Esophagus (tissue), 2 donors: ENCODE data around the gene ATG10. TPM values are rescaled to one million over a fixed set of nuclear protein-coding genes. Genes with fewer than 3 reads are reported as not detected.
A peak's percentile ranks its signal among the peaks of the same experiment; 100 is the strongest.

Experiments
- H3K27ac ChIP-seq, 2 donors: one replicate each; pipeline ENCODE4 v1.5.1; 2013; ENCODE audit warnings: low read depth in 2 of 2, mild to moderate bottlenecking in 2 of 2, inconsistent platforms in 1 of 2, low read length in 1 of 2, moderate library complexity in 1 of 2
- H3K27me3 ChIP-seq, 2 donors: one replicate each; pipeline ENCODE4 v1.6.1; 2013; ENCODE audit warnings: low read length in 2 of 2, control low read depth in 1 of 2, mild to moderate bottlenecking in 1 of 2; ENCODE audit not compliant: insufficient read depth in 2 of 2, control insufficient read depth in 1 of 2
- H3K36me3 ChIP-seq, 2 donors: one replicate each; pipeline ENCODE4 v1.6.1; 2013; ENCODE audit warnings: low read length in 1 of 2; ENCODE audit not compliant: control insufficient read depth in 2 of 2, insufficient read depth in 2 of 2
- H3K4me1 ChIP-seq, 2 donors: one replicate each; pipeline ENCODE4 v1.6.1; 2013; ENCODE audit warnings: low read length in 1 of 2; ENCODE audit not compliant: control insufficient read depth in 2 of 2, insufficient read depth in 2 of 2
- H3K4me3 ChIP-seq, 2 donors: one replicate each; pipeline ENCODE4 v1.5.1; 2013; ENCODE audit warnings: low read length in 2 of 2, mild to moderate bottlenecking in 2 of 2, low read depth in 1 of 2, moderate library complexity in 1 of 2
- H3K9me3 ChIP-seq, 2 donors: one replicate each; pipeline ENCODE4 v1.6.1; 2013; ENCODE audit warnings: mild to moderate bottlenecking in 2 of 2, low read depth in 1 of 2, low read length in 1 of 2, moderate library complexity in 1 of 2; ENCODE audit not compliant: control insufficient read depth in 2 of 2, insufficient read depth in 1 of 2
- WGBS, 2 donors: extraction: QIAGEN DNeasy Blood & Tissue Kit; methylation state at CpG; one replicate each; pipeline ENCODE4 v1.1.7; 2013; 5-methylcytosine and 5-hydroxymethylcytosine counted together
- polyA plus RNA-seq, 2 donors: library from polyadenylated mRNA; stranded (reverse); fragments of 200-250 nt; gene quantifications; one replicate each; pipeline ENCODE4 v1.2.3, GENCODE V29; 2013
- donor health status: healthy with polysubstance abuse.
- donor health status: Bipolar disorder and iron deficiency.

Gene ATG10
- polyA plus RNA-seq, 2 donors: 3.8 to 5.1 TPM

DNA sequence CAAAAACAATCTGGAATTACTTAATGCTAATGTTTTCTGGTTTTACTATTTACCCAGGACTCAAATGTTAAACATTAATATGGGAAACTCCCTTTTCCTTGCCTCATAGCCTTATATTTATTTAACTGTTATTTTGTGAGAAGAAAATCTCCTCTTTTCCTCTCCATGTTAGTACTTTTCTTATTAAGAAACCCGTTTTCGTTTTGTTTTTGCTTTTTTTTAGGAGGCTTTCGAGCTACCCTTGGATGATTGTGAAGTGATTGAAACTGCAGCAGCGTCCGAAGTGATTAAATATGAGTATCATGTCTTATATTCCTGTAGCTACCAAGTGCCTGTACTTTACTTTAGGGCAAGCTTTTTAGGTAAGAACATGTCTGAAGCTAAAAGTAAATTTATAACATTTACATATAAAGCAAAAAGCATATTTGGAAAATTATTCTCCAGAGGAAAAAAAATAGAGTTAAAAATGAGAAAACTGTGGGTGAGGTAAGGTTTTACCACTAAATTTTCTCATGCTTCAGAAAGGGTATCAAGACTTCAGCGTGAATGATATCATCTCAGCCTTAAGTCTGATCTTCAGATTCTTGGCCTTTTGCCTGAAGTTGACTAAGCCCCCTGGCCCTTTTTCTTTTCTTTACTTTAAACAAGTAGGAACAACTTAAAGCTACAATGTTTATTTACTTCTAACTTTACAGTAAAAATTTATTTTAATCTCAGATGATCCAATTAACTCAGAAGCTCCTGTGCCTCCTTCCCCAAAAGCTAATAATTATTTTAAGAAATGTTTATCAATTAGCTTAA is 192.6 kb downstream of the ATG10 start:
- 54 to 58% methylated on average over 6 of the region's 6 CpGs for WGBS, 2 donors
- H3K36me3 ChIP-seq: no peaks in the 10 kb centered on the region
- H3K27me3 ChIP-seq: no peaks in the 10 kb centered on the region
- no peaks in the 10 kb centered on the region for H3K9me3 ChIP-seq
- peaks cover 0 to 3% of the 10 kb centered on the region in 2 donors for H3K4me1 ChIP-seq
- peak overlapping the region in 1 of 2 donors; percentile 41 for H3K27ac ChIP-seq
- no peak overlapping the region for H3K4me3 ChIP-seq

DNA sequence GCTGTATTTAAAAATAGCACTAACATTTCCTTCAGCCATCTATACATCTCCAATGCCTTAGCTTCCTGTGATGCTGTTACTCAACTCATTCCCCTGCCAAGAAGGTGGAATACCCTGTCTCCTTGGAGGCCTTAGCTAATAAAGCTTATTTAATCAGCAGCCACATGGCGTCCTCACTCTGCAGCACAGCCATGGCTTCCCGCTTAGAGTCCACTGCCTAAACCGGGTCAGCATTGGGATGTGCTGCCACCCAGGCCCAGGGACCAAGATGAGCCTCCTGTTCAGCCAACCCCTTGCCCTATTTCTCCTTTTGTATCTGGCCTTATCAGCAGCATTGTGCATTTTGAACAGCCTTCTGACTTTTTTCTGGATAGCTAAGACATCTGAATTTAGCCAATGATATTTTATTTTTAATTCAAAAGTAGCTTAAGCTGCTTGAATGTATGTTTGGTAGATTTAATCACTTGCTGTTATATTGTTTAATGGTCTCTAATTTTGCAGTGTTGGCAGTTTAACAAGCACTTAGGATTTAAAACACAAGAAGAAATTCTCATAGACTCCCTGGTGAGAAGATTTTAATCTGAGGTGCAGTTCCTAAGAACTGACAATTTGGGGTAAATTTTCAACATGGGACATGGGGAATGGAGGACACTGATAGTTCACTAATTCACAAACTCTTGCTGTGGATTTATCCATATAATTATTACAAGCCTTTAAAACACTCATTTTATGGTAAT is 193.3 kb downstream of the ATG10 start:
- Histone ChIP-seq H3K27ac (peak overlapping the region; percentile 54 to 71), H3K4me1 (peaks cover 0 to 3% of the 10 kb centered on the region in 2 donors), H3K27me3 (no peaks in the 10 kb centered on the region), H3K4me3 (no peak overlapping the region), H3K36me3 (no peaks in the 10 kb centered on the region), H3K9me3 (no peaks in the 10 kb centered on the region)
- WGBS, 2 donors: 46 to 71% methylated on average over 3 of the region's 3 CpGs

DNA sequence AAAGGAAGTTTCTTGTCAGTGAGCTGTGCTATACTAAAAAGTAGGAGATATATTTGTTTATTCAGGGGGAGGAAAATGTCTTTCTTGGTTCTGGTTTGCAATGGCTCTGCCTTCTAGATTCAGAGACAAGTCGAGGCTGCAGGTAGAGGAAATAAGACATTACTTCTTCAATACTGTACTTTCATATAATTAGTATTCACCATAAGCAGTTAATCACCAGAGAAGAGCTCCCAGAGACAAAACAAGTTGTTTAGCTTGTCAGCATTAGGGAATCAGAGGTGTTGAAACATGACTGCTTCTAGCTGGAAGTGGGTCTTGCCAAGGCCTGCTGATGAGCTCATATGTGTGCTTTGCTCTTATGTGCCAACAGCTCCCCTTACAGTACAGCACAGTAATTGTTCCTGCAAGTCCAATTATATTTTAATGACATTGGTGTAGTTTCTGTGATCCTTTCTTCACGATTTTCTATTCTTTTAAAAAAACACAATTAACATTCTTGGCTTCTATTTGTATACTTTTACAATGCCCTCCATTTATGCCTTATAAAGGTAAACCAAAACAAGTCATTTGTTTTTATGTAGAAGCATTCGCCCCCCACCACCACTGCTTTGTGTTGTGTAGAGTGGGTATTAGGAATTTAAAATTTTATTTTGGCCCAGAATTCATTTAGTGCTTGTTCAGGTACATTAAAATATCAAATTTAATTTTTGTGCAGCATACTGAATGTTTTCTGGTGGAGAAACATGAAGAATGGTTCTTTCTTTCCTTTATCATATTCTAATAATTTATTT is 194.1 kb downstream of the ATG10 start:
- Histone ChIP-seq H3K4me3 (no peak overlapping the region), H3K4me1 (peaks cover 0 to 3% of the 10 kb centered on the region in 2 donors), H3K27ac (peak overlapping the region in 1 of 2 donors; percentile 54), H3K9me3 (no peaks in the 10 kb centered on the region), H3K27me3 (no peaks in the 10 kb centered on the region), H3K36me3 (no peaks in the 10 kb centered on the region)
- WGBS, 2 donors: 41 to 43% methylated on average over 3 of the region's 3 CpGs

DNA sequence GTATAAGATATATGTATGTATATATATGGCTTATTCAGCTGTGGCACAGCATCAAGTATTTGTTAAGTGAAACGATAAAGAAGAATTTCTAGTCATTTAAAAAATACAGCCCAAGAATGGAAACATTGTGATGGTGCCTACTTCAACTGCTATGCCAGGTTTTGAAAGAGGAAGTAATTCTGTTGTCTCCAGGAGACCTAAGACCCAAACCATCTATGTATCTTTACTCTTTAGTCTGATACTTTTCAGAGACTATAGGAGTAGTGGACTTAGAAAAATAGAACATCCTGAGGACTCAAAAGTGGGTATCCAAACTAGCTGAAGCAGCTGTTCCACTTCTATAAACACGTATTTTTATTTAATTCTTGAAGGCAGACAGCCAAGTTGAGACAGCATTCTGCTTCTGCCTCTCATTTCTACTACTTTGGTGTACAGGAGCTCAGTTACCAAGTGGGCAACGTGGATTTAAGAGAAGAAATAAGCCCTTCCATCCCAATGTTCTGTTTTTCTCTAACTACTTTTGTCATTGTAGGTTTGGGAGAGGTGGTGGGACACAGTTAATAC is 195.6 kb downstream of the ATG10 start:
- WGBS, 2 donors: 55 to 61% methylated on average over 3 of the region's 3 CpGs
- peaks cover 0 to 3% of the 10 kb centered on the region in 2 donors for H3K4me1 ChIP-seq
- H3K4me3 ChIP-seq: no peak overlapping the region
- H3K9me3 ChIP-seq: no peaks in the 10 kb centered on the region
- no peaks in the 10 kb centered on the region for H3K36me3 ChIP-seq
- H3K27ac ChIP-seq: peak overlapping the region in 1 of 2 donors; percentile 21
- H3K27me3 ChIP-seq: no peaks in the 10 kb centered on the region

DNA sequence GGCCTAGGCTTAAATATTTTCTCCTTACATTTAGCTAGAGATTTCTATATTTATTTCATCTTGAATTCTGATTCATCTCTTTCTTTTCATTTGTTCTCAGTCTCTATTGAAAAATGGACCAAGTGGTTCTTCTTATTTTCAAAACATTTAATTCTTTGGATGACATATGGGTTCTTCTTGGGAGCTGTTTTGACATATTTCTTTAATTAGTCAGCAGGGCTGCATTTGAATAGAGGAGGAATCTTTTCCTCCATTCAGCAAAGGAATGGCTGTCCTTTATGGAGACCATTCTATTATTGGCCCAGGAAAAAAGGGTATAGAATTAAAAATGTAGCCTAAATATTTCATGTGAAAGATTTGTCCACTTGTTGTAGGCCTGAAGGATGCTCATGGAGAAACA is 196.5 kb downstream of the ATG10 start:
- H3K4me1 ChIP-seq: peaks cover 0 to 3% of the 10 kb centered on the region in 2 donors
- H3K4me3 ChIP-seq: no peak overlapping the region
- H3K27me3 ChIP-seq: no peaks in the 10 kb centered on the region
- H3K9me3 ChIP-seq: no peaks in the 10 kb centered on the region
- H3K27ac ChIP-seq: no peak overlapping the region
- H3K36me3 ChIP-seq: no peaks in the 10 kb centered on the region

DNA sequence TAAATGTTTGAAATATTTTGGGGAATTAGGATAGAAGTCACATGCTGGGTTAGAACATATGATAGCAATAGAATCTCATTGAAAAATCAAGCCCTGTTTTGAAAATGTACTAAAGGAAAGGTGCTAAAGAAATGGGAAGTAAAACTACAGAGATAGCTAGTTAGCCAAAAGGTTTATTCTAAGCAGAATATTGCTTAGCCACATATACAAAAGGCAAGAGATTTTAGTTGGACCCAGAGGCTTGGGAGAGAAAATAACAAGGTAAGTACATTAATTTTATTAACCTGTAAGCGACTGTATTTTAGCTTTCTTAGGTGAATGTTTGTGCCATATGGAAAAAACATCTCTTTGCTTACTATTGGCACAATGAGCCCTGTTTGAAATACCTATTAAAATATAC is 198.1 kb downstream of the ATG10 start:
- no peaks in the 10 kb centered on the region for H3K36me3 ChIP-seq
- no peaks in the 10 kb centered on the region for H3K9me3 ChIP-seq
- 96 to 100% methylated on average over 1 of the region's 1 CpG for WGBS, 2 donors
- no peaks in the 10 kb centered on the region for H3K27me3 ChIP-seq
- peaks cover 0 to 2% of the 10 kb centered on the region in 2 donors for H3K4me1 ChIP-seq
- H3K4me3 ChIP-seq: no peak overlapping the region
- H3K27ac ChIP-seq: no peak overlapping the region

DNA sequence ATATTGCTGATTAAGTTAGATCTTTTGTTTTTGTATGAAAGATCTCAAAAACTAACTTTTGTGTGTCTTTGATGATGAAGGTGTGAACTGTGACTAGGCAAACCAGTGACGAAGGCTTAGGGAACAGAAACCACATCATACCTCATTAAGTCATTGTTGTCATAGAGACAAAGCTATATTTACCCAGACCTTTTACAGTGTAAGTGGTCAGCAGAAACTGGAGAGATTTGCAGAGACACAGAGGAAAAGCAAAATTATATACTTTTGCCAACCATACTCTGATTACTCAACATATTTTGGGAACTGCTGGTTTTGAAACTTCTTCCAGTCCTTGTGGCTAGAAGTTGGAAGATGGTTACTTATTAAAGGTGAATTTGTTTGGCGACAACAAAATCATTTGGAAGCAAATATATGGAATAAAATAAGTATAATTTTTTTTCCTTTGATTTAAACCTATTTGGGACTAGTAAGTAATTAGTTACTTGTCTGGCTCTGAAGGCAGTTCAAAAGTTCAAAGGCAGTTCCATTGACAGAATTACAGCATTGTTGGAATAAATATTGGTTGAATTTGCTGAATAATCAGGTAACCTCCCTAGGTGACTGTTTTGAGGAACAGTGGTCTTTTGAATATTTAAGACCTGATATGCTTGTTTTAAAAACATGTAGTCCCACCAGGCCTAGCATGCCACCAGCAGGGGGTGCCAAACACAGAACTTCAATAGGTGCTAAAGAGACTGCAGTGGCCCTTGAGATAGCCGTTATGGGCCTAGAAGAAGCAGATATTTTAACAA is 202.5 kb downstream of the ATG10 start:
- H3K36me3 ChIP-seq: no peaks in the 10 kb centered on the region
- H3K27me3 ChIP-seq: no peaks in the 10 kb centered on the region
- H3K4me1 ChIP-seq: no peaks in the 10 kb centered on the region
- no peak overlapping the region for H3K27ac ChIP-seq
- 65 to 70% methylated on average over 3 of the region's 3 CpGs for WGBS, 2 donors
- no peak overlapping the region for H3K4me3 ChIP-seq
- H3K9me3 ChIP-seq: no peaks in the 10 kb centered on the region

DNA sequence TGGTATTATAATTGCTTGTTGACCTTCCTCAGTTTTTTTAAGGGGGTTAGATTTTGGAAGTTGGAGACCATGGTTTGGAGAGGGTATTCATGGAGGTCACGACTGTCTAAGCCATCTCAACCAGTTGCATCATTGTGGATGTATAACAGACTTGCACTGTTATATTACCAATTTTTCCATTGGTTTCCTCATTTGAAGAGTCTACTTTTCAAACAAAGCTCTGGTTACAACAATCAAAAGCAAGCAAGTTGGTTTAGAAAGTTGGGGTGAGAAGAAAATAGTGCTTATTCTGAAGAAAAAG is 203.0 kb downstream of the ATG10 start:
- H3K9me3 ChIP-seq: no peaks in the 10 kb centered on the region
- 96 to 100% methylated on average over 1 of the region's 1 CpG for WGBS, 2 donors
- no peak overlapping the region for H3K27ac ChIP-seq
- H3K4me1 ChIP-seq: no peaks in the 10 kb centered on the region
- no peaks in the 10 kb centered on the region for H3K36me3 ChIP-seq
- no peaks in the 10 kb centered on the region for H3K27me3 ChIP-seq
- no peak overlapping the region for H3K4me3 ChIP-seq
